Left renal pelvis (tissue), 4 donors: ENCODE data around the gene ADPRH. TPM values are rescaled to one million over a fixed set of nuclear protein-coding genes. Genes with fewer than 3 reads are reported as not detected.
A peak's percentile ranks its signal among the peaks of the same experiment; 100 is the strongest.
"Not testable (repeated sequence)": the region's sequence is repeated elsewhere in the genome, so short reads cannot be mapped to it uniquely, and the experiment has no call there.

Experiments used
- DNase-seq, 4 donors: peaks; one replicate each; pipeline ENCODE4 v3.0.0-alpha.2; 2013; ENCODE audit warnings: low read depth in 4 of 4, low spot score in 3 of 4
- polyA plus RNA-seq, 4 donors: library from polyadenylated mRNA; unstranded; fragments of 120-200 nt; gene quantifications; one replicate each; pipeline ENCODE4 v1.2.1, GENCODE V29; 2013; ENCODE audit not compliant: insufficient read length in 4 of 4

ADPRH gene
- polyA plus RNA-seq: 1 to 10 TPM; 3.2 to 6.8 (median 6.5) TPM

DNA sequence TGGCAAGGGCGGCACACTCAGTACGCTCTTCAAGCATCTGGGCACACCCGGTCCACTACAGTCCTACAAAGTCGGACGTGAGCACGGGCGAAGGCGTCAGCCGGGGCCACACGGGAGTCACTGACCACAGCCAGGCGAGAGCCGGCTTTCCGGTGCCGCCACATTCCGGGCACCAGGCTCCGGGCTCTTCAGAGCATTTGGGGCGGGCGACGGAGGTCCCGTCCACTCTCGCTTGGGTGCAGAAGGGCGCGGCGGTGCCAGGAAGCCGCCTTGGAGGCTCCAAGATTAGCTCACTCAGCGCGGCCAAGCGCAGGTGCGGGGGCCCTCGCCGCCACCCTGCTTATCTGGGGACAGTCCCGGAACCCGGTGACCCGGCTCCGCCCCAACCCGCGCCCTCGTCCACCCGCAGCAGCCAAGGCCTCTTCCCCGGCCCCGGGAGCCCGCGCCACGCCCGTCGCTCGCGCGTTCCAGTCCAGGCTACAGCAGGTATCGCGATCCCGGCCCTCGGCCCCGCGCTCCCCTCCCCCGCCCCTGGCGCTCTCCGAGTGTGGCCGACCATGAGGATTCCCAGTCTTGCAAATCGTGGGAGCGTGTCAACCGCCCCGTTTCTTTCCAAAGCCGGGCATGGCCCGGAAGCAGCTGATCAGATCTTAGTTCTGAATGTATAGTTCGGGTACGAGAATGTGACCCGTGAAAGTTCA is at the start of gene ADPRH:
ADPRH (plus strand) TSS at position 127 of the 701 bp plus-strand sequence. CDS start 2,678 bp downstream, outside the sequence.
- DNase-seq: peak; percentile 64 to 78 (median 68)

DNA sequence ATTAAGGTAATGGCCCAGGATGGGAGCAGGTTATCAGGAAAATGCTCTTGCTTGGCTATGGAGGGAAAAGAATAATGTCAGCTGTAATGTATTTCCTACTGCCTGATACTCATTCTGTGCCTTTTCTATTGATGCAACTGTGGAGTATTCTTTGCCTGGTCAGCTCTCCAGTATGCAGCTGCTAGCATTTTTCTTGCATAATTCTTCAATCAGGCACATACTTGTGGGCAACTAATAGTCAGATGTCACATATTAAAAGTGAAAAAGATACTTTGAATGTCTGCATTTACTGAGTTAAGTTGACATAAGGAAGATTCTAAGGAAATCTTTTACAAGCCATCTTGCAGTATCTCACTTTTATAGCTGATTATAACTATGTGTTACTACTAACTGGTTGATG is 49.4 kb upstream of the ADPRH start:
- DNase-seq: no peak

DNA sequence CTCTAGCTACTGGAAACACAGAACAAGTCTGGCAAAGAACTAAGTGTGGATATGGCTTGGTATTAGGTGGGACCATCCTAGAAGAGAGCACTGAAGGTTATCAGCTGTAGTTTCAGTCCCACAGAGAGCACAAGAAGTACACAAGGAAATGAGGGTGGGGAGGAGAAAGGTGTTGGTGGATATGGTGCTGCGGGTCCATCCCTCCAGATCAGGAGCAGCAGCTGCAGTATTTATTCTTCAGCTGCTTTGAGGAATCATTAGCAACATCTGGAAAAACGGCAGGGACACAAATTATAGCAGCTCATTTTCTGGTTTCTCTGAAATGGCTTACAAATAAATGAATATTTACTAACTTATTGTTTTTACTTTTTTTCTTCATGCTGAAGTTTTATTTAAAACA is 48.8 kb upstream of the ADPRH start:
- no peak for DNase-seq

DNA sequence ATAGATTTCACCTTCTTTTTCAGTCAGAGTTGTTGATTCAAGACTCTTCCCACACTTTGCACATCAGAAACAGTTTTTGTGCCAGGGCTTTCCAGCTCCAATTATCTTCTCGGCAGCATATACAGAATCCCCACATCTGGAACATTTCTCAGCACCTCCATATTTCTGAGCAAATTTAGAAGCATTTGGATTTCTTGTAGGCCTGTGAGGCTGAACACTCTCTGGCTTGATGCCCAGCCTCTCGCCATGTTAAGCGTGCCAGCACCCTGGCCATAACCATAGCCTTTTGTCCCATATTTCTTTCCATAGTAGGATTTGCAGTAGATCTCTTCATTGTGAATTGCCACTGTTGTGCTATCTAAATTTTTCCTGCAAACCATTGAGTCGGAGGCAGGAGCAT is 48.1 kb upstream of the ADPRH start:
- no peak for DNase-seq

DNA sequence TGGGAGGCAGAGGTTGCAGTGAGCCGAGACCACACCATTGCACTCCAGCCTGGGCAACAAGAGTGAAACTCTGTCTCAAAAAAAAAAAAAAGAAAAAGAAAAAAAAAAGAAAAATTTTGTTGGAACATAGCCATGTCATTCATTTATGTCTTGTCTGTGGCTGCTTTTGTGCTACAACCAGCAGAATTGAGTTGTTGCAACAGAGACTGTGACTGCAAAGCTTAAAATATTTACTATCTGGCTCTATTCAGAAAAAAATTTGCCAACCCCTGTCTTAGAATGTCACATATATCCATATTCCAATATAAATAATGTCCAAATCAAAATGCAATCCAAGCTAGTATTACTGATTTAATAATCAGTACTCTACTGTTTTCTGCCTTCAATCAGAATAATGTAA is 45.0 kb upstream of the ADPRH start:
- DNase-seq: no peak

DNA sequence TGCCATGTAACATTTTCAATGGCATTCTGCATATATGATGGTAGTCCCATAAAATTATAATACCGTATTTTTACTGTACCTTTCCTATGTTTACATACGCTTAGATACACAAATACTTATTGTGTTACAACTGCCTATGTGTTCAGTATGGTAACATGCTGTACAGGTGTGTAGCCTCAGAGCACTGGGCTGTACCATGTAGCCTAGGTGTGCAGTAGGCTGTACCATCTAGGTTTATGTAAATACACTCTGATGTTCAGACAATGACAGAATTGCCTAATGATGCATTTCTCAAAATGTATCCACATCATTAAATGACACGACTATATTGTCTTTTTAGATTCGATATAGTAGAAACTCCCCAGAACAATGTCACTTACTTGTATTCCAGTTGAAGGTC is 42.5 kb upstream of the ADPRH start:
- no peak for DNase-seq

DNA sequence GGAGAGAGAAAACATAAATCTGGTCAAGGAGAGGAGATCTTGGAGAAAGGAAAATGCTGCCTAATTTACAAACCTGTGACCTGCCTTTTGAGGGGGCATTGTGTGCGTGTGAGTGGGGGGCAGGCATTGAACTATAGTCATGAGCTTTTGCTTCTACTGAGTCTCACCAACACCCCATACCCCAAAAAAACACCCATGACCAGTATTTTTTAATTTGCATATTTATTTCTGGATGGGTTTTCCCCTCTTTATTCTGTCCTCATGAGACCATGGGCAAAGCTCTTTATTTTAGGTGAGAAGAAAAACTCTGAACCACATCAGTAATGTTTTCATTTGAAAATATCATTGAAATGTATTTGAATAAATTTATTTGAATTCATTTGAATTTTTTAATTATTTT is 40.5 kb upstream of the ADPRH start:
- DNase-seq: no peak

DNA sequence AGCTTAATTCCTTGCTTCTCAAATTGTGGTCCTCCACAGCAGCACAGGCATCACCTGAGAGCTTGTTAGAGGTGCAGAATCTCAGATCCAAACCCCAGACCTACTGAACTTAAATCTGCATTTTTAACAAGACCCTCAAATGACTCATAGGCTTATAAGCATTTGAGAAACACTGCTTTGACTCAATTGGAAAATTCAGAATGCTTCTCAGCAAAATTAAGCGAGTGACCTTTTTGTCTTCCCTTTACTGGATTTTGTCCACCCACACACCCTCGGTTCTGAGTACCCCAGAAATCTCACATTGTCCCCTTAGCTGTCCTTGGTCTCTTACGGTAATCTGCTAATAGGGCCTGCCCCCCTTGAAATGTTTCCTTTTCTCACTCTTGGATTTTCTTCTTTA is 37.7 kb upstream of the ADPRH start:
- no peak for DNase-seq

DNA sequence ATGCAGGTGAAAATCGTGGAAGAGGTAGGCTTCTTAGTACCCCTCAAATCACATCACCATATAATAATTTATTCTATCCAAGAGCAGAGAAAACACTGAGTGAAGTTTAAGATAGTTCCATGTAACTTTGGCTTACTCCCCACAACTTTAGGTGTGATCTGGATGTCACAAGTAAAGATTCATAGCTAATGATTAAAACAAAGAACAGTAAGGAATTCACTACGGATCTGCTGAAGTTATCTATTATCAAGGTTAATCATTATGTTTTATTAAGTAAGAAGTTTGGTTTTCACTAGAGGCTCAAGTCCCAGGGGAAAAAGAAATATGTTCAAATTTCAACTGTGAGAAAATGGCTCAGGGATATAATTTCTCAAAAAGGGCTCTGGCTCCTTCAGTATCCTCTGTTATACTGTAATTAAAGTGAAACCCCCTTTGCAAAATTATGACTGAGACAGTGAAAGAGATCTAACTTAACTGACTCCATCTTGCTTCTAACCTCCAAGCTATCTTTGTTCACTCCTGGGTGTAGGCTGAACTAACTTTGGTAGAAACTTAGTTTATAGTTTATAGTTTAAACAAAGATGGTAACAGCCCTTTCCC is 37.0 kb upstream of the ADPRH start:
- no peak for DNase-seq

DNA sequence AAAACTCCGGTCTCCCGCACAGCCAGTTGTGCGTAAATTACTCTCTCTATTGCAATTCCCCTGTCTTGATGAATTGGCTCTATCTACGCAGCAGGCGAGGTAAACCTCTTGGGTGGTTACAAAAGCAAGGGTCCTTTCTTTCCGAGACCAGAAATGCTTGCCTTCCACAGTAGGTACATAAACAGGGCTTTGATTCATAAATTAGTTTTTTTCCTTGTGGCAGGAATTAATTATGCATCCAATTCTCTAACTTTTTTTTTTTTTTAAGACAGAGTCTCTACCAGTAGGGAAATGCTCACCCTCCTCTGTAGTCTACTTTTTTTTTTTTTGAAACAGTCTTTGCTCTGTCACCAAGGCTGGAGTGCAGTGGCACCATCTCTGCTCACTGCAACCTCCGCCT is 36.1 kb upstream of the ADPRH start:
- no peak for DNase-seq

DNA sequence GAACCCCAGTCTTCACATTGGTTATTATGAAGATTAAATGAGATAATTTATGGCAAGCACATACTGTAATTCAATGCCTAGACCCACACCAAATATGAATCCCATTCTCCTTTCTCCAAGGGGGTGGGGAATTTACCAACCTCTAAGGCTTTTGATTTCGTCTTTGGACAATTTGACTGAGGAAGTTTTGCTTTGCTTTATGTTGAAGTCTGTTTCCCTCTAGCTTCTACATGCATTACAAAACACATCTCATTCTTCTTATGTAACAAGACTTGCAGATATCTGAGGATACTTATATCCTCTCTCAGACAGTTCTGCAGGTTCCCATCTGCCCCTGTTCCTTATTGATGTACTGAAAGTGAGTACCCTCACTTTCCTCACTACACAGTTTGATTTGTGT is 32.1 kb upstream of the ADPRH start:
- DNase-seq: no peak

DNA sequence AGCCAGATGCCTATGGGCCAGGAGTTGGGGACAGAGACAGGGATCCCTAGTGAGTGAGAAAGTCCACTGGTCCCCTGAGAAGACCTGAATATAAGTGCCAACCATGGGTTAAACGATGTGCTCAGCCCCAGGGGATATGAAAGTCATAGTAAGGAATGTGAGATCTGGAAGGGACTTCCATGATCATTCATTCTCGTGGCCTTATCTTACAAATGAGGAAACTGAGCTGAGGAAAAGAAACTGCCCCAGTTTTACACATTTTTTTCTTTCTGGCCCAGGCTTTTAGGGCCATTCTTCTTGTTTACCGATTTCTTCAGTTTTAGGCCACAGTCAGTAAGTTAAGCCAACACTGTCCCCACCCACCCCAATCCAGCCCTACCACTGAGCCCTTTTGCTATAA is 31.0 kb upstream of the ADPRH start:
- no peak for DNase-seq

DNA sequence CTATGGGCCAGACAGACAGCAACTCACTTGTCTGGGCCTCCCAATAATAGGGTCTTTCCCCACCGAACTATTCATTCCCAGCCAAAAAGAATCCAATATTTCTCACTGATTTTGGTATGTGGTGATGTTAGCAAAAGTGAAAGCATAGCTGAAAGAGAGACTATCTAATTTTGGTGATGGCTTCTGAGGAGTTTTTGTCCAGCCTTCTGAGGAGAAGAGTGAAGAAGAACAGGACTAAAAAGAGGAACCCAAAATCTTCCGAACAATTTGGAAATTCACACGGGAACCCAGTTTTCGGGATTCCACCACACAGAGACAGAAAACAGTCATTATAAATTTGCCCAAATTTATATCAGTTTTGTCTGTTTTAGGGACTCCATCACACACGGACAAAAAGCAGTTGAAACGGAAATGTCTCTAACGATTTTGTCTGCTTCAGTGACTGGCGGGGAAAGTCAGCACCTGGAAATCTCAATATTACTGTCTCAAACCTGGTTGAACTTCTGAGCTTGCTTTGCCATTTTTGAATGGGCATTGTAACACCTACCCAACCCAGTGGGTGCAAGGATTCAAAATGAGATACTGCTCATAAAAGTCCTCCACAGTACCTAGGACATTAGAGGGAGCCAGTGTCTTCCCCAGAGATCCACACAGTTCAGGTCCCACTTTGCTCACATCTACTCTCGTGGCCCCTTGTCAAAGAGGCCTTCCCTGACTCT is 28.9 kb upstream of the ADPRH start:
- DNase-seq: no peak

DNA sequence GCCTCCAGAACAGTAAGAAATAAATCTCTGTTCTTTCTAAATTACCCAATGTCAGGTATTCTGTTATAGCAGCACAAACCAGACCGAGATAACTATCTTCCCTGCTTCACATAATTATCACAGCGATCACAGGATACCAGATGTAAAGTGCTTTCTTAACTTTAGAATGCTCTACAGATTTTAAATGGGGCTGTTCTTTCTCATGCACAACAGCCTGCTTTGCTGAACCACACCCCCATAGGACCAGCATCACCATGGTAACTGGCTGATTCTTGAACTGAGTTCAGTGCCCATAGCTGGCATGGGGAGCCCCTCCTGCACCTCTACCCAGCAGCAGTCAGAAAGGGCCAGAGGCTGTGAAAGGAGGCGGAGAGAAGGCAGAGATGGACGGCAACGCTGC is 27.7 kb upstream of the ADPRH start:
- no peak for DNase-seq

DNA sequence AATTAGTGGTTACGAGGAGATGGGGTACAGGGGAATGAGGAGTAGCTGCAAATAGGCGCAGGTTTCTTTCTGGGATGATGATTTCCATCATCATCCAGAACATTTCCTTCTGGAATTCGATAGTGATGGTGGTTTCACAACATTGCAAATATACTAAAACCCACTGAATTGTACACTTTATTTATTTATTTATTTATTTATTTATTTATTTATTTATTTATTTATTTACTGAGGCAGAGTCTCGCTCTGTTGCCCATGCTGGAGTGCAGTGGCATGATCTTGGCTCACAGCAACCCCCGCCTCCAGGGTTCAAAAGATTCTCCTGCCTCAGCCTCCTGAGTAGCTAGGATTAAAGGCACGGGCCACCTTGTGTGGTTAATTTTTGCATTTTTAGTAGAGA is 26.4 kb upstream of the ADPRH start:
- DNase-seq: not testable (repeated sequence)

DNA sequence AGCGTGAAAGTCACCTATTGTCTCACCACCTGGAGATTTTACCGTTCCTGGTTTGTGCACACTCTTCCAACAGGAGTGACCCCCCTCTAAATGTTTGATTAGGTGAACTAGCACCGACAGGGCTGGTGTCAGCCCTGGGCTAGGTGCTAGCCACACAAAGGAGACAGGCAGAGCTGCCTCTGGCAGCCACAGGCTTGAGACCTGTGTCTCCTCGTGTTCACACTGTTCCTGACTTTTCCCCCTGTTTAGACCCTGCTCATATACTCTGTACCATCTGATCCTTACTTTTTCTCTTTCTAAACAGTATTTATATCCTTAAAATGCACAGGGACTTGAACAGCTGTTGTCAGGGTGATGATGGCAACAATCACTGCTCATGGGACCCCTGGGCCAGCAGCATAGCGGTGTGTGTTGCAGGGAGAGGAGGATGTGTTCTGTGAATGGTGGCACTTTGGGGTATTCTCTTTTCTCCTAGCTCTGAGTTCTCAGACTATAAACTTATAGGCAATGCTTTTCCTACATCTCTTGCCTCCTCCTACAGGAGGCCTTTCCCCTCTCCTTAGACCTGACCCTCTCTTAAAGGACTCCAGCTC is 25.4 kb upstream of the ADPRH start:
- no peak for DNase-seq

DNA sequence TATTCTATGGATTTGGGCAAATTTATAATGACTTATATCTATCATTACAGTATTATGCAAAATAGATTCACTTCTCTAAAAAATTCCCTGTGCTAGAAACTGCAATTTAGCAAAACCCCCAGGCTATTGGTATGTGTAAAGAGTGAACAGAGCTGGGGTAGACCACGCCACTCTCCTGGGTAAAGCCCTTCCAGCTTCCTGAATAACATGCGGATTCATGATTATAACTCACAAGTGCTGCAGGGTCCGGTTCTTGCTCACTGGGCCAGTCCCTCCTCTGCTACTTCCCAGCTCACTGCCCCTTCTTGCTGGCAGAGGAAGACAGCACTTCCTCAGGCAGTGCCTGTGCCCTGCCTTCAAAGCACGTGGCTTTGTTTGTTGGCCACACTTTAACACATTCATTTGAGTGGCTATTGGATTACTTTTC is 24.0 kb upstream of the ADPRH start:
- DNase-seq: no peak

DNA sequence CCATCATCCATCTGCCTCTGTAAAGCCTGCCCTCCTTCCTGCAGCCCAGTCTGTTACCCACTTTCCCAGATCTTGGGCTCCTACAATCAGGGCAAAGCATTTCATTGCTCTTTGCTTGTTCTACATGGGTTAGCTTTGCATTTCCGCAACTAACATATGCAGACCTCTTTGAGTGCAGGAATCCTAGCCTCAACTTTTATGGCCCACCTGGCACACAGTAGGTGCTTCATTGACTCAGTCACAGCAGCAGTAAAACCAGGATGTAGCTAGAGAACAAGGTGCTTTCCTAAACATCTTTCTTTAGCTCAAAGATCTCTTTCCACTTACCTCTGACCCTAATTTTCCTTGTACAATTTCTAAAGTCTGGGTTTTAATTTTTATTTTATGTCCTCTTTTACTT is 23.4 kb upstream of the ADPRH start:
- DNase-seq: no peak

DNA sequence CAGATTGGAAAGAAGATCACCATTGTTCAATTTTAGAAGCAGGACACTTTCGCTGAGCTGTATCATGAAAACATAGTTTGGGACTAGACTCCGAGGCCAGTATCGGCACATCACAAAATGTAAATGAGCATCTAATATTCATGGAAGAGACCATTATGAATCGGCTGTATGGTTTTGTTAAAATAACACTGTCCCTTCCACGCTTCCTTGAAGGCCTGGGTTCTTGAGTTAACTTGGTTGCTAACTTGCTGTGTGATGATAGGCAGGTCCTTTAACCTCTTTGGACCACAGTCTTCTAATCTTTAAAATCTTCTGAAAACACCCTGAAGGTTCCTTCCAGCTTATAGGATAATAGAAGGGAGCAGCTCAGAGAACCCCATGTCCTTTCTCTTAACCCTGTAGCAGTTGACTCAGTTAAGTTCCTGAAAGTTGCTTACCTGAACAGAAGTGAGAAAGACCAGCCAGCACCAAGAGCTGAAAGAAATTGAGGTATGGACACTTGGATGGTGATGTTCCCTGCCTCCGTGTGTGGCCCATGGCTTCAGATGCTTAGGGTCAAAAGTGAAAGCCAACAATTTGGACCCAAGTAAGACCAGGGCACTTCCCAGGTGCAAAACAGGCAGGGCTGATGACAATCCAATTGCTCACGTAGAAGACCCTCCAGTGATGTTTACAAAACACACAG is 22.0 kb upstream of the ADPRH start:
- DNase-seq: no peak

DNA sequence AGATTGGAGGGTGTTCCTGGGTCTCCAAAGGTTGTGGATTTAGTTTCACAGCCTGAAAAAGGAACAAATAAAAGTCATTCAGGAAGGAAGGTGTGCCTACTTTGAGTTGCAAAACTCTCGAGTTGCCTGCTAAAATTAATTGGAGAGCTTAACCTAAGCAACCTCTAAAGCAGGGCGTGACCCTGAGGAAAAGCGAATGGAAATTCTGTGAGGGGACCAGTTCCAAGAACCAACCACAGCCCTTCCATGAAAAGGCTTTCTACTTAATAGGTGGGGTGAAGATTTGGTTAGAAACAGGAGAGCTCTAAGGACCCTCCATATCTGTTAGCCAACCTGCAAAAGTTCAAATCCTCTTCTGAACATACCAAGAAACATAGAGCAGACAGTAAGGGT is 21.4 kb upstream of the ADPRH start:
- DNase-seq: no peak
